A549 (cell line): ENCODE data around the gene HES3.

Experiments
- CEBPB ChIP-seq, 2 experiments: fragments of >200 bp in 1 of 2; sonication (Bioruptor Twin) in 1 of 2; formaldehyde crosslinking in 1 of 2; IDR thresholded peaks; 2 replicates each; pipeline ENCODE4 v1.6.1; 2012 to 2016
- NPAS2 ChIP-seq: fragments of 250-450 bp; sonication (Bioruptor Pico); IDR thresholded peaks from 2 replicates; pipeline ENCODE4 v1.8.0; 2022; ENCODE audit warnings: mild to moderate bottlenecking, moderate library complexity, borderline replicate concordance
- ZFP36 ChIP-seq: fragments of 450-650 bp; IDR thresholded peaks from 2 replicates; pipeline ENCODE4 v1.6.1; 2014; ENCODE audit warnings: borderline replicate concordance; ENCODE audit not compliant: partially characterized antibody

DNA sequence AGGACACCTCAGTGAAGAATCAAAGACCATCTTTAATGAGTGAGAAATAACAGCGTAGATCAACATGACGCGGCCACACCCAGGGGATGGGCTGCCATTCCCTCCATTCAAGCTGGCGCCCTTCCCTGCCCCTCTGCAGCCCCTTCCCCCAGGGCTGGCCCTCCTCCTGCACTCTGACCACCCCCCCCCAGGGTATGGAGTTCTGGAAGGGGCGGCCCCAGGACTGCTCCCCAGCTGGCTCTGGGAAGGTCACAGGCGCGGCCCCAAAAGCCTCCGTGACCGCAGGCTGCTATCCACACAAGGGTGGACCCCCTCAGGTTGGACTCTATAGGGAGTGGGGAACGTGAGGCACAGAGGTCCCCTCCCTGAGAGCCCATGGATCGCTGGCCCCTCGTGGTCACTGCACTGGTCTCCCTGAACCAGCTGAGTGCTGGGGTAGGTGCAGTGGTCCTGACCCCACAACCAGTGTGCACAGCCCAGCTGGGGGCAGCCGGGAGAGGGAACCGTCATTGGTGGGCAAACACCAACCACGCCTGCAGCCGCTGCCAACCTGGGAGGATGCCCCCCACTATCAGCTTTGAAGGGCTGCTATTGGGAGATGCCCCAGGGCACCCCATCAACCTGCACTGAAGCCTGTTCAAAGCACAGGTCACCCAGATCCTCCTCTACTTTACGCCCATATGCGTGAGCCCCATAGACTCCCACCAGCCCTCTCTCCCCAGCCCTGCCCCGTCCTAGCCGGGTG, 33.0 kb downstream of the HES3 start:
- TF ChIP-seq ZFP36, result no peak
- no peak for TF ChIP-seq CEBPB (IDR thresholded peaks at IDR 0.05)
- TF ChIP-seq NPAS2, result no peak
